Smooth muscle cell (in vitro differentiated cells): ENCODE measurements around the gene GIMD1. TPM values are rescaled to one million over a fixed set of nuclear protein-coding genes. Genes with fewer than 3 reads are reported as not detected.

Experiments used
- DNase-seq: peaks from one replicate; lab custom pipeline; 2025; ENCODE audit not compliant: unreplicated experiment; lab: John Stamatoyannopoulos, UW
- H2AFZ ChIP-seq: fragments of 200-600 bp; sonication (generic); 2 replicates; pipeline ENCODE4 v1.6.0; 2016; ENCODE audit warnings: antibody characterized with exemption, low read depth, mild to moderate bottlenecking
- H3F3A ChIP-seq: fragments of 200-600 bp; sonication (generic); 2 replicates; pipeline ENCODE4 v1.6.0; 2017; ENCODE audit warnings: antibody characterized with exemption, low read depth
- H3K27ac ChIP-seq: fragments of 200-600 bp; sonication (generic); 2 replicates; pipeline ENCODE4 v1.5.1; 2016; ENCODE audit warnings: low read depth, mild to moderate bottlenecking
- H3K27me3 ChIP-seq: fragments of 200-600 bp; sonication (generic); 2 replicates; pipeline ENCODE4 v1.6.1; 2016; ENCODE audit warnings: low read depth, mild to moderate bottlenecking
- H3K36me3 ChIP-seq: fragments of 200-600 bp; sonication (generic); 2 replicates; pipeline ENCODE4 v1.5.1; 2016; ENCODE audit warnings: low read depth
- H3K4me1 ChIP-seq: fragments of 200-600 bp; sonication (generic); 2 replicates; pipeline ENCODE4 v1.5.1; 2016; ENCODE audit warnings: low read depth
- H3K4me2 ChIP-seq: fragments of 200-600 bp; sonication (generic); 2 replicates; pipeline ENCODE4 v1.6.0; 2016; ENCODE audit warnings: mild to moderate bottlenecking
- H3K4me3 ChIP-seq: fragments of 200-600 bp; sonication (generic); 2 replicates; pipeline ENCODE4 v1.5.1; 2016; ENCODE audit warnings: mild to moderate bottlenecking
- H3K79me2 ChIP-seq: fragments of 200-600 bp; sonication (generic); 2 replicates; pipeline ENCODE4 v1.6.0; 2016; ENCODE audit warnings: low read depth, mild to moderate bottlenecking
- H3K9ac ChIP-seq: fragments of 200-600 bp; sonication (generic); 2 replicates; pipeline ENCODE4 v1.6.0; 2016; ENCODE audit warnings: low read depth
- H3K9me3 ChIP-seq: fragments of 200-600 bp; sonication (generic); replicated peaks from 2 replicates; pipeline ENCODE4 v1.5.1; 2016; ENCODE audit warnings: low read depth
- H4K20me1 ChIP-seq: fragments of 200-600 bp; sonication (generic); 2 replicates; pipeline ENCODE4 v1.6.0; 2016; ENCODE audit warnings: low read depth
- CTCF ChIP-seq: fragments of 200-600 bp; sonication (generic); IDR thresholded peaks from 2 replicates; pipeline ENCODE4 v1.5.1; 2017; ENCODE audit warnings: borderline replicate concordance, mild to moderate bottlenecking, antibody characterized with exemption; ENCODE audit not compliant: insufficient read depth, poor library complexity, severe bottlenecking
- WGBS: methylation state at CpG from one replicate; pipeline ENCODE4 v1.1.7; 2016; ENCODE audit warnings: low lambda C conversion rate; 5-methylcytosine and 5-hydroxymethylcytosine counted together
- polyA plus RNA-seq: library from polyadenylated mRNA; unstranded; fragments of >200 nt; fragmentation: Nextera tagmentation; extraction: Ambion mirVana; gene quantifications from 2 replicates; pipeline ENCODE4 v1.2.1, GENCODE V29; 2016
- total RNA-seq: library from RNA; depleted of rRNA; stranded (reverse); fragments of >200 nt; gene quantifications from 2 replicates; pipeline ENCODE4 v1.2.3, GENCODE V29; 2014

Gene GIMD1
- total and polyA plus RNA-seq, 2 experiments from 2014 or later, result not detected

DNA sequence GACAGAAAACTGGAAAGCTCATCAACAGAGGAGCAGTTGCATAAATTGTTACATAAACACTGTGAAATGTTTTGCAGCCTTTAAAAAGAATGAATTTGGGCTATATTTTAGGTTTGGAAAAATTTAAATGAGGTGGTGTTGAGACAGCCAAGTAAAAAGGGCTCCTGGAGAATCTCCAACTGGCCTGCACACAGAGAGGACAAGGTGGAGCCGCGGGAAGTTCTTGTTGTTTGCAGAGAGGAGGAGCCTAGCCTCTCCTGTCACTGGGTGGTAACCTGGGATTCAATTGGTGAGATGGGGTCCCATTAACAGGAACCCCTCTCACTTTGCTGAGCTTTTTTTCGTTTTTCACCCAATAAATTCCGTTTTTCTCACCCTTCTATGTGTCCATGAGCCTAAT, 13.4 kb downstream of the GIMD1 start:
- Histone ChIP-seq H3K27ac (no peak overlapping the region), H3K36me3 (no peaks in the 10 kb centered on the region), H3K4me1 (no peaks in the 10 kb centered on the region), H3K4me2 (no peak overlapping the region), H3K4me3 (no peak overlapping the region), H3K79me2 (no peaks in the 10 kb centered on the region), H3K27me3 (no peaks in the 10 kb centered on the region), H3K9ac (no peak overlapping the region), H3K9me3 (no peaks in the 10 kb centered on the region), H2AFZ (no peak overlapping the region), H4K20me1 (no peaks in the 10 kb centered on the region), H3F3A (no peaks in the 10 kb centered on the region)
- TF ChIP-seq CTCF, result no peak
- 75% methylated on average over 4 of the region's 4 CpGs for WGBS
- no peak for DNase-seq

- no peak for DNase-seq
- 100% methylated on average over 1 of the region's 1 CpG for WGBS
Measured at GRCh38 chr4:106353786-106354185, 14.8 kb downstream of the GIMD1 start.

GRCh38 chr4:106351016-106351415, 17.6 kb downstream of the GIMD1 start:
- H3K4me1 ChIP-seq, result no peaks in the 10 kb centered on the region
- no peaks in the 10 kb centered on the region for H3K79me2 ChIP-seq
- H3F3A ChIP-seq, result no peaks in the 10 kb centered on the region
- H3K36me3 ChIP-seq, result no peaks in the 10 kb centered on the region
- H3K4me3 ChIP-seq, result no peak overlapping the region
- H3K9ac ChIP-seq, result no peak overlapping the region
- no peaks in the 10 kb centered on the region for H3K27me3 ChIP-seq
- H3K9me3 ChIP-seq, result no peaks in the 10 kb centered on the region
- H4K20me1 ChIP-seq, result no peaks in the 10 kb centered on the region
- no peak for TF ChIP-seq CTCF
- H3K27ac ChIP-seq, result no peak overlapping the region
- DNase-seq, result no peak
- H3K4me2 ChIP-seq, result no peak overlapping the region
- no peak overlapping the region for H2AFZ ChIP-seq

More at GRCh38 chr4:106353786-106354185, 14.8 kb downstream of the GIMD1 start:
- H4K20me1 ChIP-seq, result no peaks in the 10 kb centered on the region
- no peaks in the 10 kb centered on the region for H3F3A ChIP-seq
- no peak overlapping the region for H3K27ac ChIP-seq
- TF ChIP-seq CTCF, result no peak
- H3K79me2 ChIP-seq, result no peaks in the 10 kb centered on the region
- H3K27me3 ChIP-seq, result no peaks in the 10 kb centered on the region
- H3K36me3 ChIP-seq, result no peaks in the 10 kb centered on the region
- no peaks in the 10 kb centered on the region for H3K9me3 ChIP-seq
- no peak overlapping the region for H3K4me2 ChIP-seq
- H3K4me1 ChIP-seq, result no peaks in the 10 kb centered on the region
- no peak overlapping the region for H3K9ac ChIP-seq
- no peak overlapping the region for H2AFZ ChIP-seq
- no peak overlapping the region for H3K4me3 ChIP-seq

GRCh38 chr4:106347167-106347566, 21.4 kb downstream of the GIMD1 start:
- no peak for DNase-seq
- WGBS, result 96% methylated on average over 1 of the region's 1 CpG
- Histone ChIP-seq H3K4me2 (no peak overlapping the region), H3K4me1 (no peaks in the 10 kb centered on the region), H2AFZ (no peak overlapping the region), H3K27ac (no peak overlapping the region), H3K27me3 (no peaks in the 10 kb centered on the region), H3K79me2 (peaks cover 11% of the 10 kb centered on the region), H3K9me3 (no peaks in the 10 kb centered on the region), H3F3A (no peaks in the 10 kb centered on the region), H3K4me3 (no peak overlapping the region), H3K9ac (no peak overlapping the region), H3K36me3 (no peaks in the 10 kb centered on the region), H4K20me1 (peaks cover 13% of the 10 kb centered on the region)
- TF ChIP-seq CTCF, result no peak
